Measurements from ENCODE around the gene SLC35E3.
A peak's percentile ranks its signal among the peaks of the same experiment; 100 is the strongest.
"Not testable (repeated sequence)": the region's sequence is repeated elsewhere in the genome, so short reads cannot be mapped to it uniquely, and the experiment has no call there.

SLC35E3 gene

GRCh38 chr12:68798882-68799234, 52.9 kb downstream of the SLC35E3 start:
- no peak for DNase-seq

DNA sequence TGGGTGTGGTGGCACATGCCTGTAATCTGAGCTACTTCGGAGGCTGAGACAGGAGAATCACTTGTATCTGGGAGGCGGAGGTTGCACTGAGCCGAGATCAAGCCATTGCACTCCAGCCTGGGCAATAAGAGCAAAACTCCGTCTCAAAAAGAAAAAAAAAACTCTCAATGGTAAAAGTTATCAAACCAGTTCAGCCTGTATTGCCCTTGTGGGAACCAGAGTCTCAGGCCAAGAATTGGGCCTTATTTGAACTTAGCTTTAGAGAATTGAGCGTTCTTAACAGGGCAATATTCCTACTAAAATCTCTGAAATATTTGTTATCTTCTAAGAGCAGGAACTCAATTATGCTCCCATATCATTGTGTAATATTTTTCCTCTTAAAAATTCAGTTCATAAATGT, 54.3 kb downstream of the SLC35E3 start:
- no peak for DNase-seq

DNA sequence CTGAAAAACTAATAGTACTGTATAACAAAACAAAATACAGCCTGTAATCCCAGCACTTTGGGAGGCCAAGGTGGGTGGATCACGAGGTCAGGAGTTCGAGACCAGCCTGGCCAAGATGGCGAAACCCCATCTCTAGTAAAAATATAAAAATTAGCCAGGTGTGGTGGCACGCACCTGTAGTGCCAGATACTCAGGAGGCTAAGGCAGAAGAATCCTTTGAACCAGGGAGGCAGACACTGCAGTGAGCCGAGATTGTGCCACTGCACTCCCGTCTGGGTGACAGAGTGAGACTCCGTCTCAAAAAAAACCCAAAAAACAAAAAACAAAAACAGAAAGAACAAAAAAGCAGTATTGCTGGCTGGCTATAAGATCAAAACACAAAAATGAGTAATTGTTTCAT, 55.1 kb downstream of the SLC35E3 start:
- DNase-seq = not testable (repeated sequence)

DNA sequence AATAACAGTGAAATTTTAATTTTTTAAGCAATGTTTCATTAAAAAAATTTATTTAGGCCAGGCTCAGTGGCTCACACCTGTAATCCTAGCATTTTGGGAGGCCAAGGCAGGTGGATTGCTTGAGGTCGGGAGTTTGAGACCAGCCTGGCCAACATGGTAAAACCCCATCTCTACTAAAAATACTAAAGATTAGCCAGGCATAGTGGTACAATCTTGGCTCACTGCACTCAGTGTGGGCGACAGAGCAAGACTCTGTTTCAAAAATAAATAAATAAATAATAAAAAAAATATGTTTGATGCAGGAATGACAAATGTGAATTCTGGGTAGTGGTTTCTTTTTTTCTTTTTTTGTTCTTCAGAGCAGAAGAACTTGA, 56.4 kb downstream of the SLC35E3 start:
- not testable (repeated sequence) for DNase-seq

DNA sequence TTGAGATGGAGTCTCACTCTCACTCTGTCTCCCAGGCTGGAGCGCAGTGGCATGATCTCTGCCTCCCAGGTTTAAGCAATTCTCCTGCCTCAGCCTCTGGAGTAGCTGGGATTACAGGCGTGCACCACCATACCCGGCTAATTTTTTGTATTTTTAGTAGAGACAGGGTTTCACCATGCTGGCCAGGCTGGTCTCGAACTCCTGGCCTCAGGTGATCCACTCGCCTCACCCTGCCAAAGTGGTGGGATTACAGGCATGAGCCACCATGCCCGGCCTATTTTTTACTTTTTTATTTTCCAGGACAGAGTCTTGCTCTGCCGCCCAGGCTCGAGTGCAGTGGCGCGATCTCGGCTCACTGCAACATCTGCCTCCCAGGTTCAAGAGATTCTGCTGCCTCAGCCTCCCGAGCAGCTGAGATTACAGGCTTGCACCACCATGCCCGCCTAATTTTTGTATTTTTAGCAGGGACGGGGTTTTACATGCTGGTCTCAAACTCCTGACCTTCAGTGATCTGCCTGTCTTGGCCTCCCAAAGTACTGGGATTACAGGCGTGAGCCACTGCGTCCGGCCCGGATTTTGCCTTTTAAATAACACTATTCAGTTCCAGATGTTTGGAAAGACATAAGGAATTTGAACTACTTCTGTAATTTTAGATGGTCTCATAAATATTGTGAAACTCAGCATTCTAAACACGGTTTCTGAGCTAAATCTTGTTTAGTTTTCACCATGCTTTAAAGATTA, 57.1 kb downstream of the SLC35E3 start:
- DNase-seq = not testable (repeated sequence)

GRCh38 chr12:68803948-68804656, 58.1 kb downstream of the SLC35E3 start:
- no peak for DNase-seq

GRCh38 chr12:68804657-68805591, 58.9 kb downstream of the SLC35E3 start:
- no peak for DNase-seq

- DNase-seq = no peak
Measured at GRCh38 chr12:68805592-68806120, 59.7 kb downstream of the SLC35E3 start.

DNA sequence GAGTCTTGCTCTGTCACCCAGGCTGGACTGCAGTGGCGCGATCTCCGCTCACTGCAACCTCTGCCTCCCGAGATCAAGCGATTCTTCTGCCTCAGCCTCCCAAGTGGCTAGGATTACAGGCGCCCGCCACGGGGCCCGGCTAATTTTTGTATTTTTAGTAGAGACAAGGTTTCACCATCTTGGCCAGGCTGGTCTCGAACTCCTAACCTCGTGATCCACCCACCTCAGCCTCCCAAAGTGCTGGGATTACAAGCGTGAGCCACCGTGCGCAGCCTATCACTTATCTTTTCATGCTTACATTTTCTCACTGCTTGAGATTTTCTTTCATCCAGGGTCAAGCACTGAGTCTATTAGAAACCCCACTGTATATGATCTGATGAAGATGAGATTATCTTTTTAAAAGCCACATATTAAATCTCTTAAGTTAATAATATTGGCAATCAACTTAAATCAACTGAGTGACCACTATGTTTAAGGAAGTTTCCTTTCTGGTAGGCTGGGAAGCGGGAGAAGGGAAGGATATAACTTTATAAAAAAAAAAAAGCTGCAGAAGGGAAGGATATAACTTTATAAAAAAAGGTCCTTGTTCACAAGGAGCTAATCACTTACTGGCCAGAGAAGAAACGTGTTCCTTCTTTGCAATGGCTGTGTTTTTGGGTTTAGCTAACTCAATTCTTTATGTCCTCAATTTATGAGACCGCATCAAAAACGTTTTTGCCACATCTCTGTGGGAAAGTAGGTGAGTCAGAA, 60.7 kb downstream of the SLC35E3 start:
- DNase-seq = no peak

GRCh38 chr12:68807274-68807575, 61.2 kb downstream of the SLC35E3 start:
- DNase-seq = not testable (repeated sequence)

GRCh38 chr12:68807576-68808387, 61.8 kb downstream of the SLC35E3 start, which contains the start of gene MDM2:
MDM2 (plus strand) TSS chr12:68808177; CDS start chr12:68808478, 301 bp downstream.
- DNase-seq = peak; percentile 91 to 92

GRCh38 chr12:68808388-68809189, 62.6 kb downstream of the SLC35E3 start:
- peak; percentile 44 to 55 for DNase-seq

DNA sequence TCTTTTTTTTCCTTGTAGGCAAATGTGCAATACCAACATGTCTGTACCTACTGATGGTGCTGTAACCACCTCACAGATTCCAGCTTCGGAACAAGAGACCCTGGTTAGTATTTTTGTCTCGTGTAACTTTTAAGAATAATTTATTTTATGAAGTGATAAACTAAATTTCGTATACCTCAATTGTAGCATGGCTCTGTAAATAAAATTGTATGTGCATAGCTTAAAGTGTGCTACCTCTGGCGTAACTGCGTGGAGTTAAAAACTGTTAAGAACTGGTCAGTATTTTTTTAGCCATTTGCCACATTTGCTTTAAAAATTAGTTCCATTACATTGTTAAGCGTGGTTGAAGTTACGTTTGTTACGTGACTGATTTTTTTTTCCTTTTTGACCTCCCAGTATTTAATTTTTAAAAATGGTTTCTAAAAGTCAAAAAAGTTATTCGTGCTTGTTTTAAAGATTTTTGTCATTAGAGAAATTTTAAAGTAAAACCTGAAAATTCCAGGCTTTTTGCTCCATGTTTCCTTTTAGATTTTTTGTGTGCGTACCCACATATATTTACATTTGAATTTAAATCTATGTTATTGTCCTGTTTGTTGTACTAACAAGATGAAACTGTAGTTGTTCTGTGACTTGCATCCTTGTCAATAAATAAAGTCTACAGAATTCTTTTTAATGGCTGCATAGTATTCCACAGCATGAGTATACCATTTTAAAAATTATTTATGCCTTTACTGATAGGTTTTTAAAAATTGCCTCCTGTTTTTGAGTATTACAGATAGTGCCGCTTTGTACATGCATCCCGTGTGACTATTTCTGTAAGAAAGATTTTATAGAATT, 63.4 kb downstream of the SLC35E3 start:
- no peak for DNase-seq

DNA sequence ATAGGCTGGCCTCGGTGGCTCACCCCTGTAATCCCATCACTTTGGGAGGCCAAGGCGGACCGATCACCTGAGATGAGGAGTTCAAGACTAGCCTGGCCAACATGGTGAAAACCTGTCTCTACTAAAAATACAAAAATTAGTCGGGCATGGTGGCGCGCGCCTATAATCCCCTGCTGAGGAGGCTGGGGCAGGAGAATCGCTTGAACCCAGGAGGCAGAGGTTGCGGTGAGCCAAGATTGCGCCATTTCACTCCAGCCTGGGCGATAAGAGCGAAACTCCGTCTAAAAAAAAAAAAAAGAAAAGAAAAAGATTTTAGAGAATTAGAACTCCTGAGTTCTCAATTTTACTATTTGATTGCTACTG, 64.0 kb downstream of the SLC35E3 start:
- not testable (repeated sequence) for DNase-seq

DNA sequence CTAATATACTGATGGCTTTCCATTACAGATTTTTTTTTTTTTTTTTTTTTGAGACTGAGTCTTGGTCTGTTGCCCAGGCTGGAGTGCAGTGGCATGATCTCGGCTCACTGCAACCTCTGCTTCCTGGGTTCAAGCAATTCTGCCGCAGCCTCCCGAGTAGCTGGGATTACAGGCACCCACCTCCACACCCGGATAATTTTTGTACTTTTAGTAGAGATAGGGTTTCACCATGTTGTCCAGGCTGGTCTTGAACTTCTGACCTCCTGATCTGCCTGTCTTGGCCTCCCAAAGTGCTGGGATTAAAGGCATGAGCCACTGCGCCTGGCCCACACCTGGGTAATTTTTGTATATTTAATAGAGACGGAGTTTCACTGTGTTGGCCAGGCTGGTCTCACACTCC, 65.6 kb downstream of the SLC35E3 start:
- not testable (repeated sequence) for DNase-seq

- DNase-seq = no peak
Measured at GRCh38 chr12:68812553-68813241, 66.7 kb downstream of the SLC35E3 start.

DNA sequence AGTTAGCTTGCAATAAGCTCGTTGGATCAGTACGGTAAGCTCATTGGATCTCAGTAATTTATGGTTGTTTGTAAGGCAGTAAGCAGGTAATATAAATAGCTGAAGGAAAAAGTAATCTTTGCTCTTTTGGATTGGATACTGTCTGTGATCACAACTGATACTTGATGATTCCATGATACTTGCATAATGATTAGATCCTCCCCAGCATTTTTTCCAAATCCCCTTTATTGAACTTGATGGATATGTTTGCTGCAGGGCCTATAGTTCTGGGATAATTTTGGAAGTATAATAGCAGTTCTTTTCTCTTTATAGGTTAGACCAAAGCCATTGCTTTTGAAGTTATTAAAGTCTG, 67.2 kb downstream of the SLC35E3 start:
- DNase-seq = no peak

DNA sequence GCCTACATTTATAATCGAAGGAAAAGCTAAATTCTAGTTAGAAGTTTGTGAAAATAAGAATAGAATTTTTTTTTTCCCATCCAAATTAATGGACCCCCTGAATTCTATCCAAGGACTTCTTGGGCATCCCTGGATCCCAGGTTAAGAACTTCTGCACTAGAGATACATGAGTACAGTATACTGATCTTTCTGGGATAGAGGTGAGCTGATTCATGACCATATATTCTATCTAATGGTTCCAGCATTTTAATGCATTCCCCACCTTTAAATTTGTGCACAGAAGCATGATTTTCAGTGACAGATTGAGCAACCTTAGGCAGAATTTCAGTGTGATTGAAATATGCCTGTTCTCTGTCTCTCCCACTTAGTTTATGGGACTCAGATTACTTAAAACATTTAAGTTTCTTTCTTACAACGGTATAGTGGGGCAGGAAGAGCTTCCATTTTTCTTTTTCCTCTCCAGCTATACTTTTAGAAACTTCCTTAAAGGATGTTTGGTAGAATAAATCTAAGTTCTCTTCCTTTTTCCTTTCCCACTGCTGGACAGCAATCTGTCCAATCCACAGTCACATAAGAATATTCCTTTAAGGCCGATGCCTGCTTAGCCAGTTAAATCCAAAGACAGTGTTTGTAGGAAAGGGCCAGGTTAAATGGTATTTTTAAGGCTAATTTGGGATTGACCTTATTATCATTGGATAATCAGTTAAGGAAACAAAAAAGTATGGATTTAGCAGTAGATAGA, 68.7 kb downstream of the SLC35E3 start:
- no peak for DNase-seq

Measured in stimulated activated CD4-positive, alpha-beta T cell treated with anti-CD3 and anti-CD28 coated beads, Interleukin-4, amount 100 ng/mL, for 4 hours (primary cell).